Measurements from ENCODE around the gene ACOXL.
"Not testable (repeated sequence)": the region's sequence is repeated elsewhere in the genome, so short reads cannot be mapped to it uniquely, and the experiment has no call there.

The ACOXL gene

DNA sequence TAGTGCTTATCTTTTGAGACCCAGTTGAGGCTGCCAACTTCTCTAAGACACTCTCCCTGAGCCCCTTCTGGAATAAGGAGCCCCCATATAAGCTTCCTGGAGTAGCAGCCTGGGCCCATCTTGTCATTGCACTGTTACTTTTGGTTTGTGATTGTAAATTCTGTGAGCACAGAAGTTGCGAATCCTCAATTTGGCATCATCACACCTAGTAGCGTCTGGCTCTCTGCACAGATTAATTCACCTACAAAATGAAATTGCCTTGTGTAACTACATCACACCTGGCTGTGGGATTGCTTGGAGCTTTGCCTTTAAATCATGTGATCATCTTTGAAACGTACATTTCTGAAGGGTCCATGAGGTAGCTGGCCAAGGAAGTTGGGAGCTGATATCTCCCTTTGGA lies 195.2 kb downstream of the ACOXL start:
- no peak for DNase-seq (ENCODE audit: low spot score)

DNA sequence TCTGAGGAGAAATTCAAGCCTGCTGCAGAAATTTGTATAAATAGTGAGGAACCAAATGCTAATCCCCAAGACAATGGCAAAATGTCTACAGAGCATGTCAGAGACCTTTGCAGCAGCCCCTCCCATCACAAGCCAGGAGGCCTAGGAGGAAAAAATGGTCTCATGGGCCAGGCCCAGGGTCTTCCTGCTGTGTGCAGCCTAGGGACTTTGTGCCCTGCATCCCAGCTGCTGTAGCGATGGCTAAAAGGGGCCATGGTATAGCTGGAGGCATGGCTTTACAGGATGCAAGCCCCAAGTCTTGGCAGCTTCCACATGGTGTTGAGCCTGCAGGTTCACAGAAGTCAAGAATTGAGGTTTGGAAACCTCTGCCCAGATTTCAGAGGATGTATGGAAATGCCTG lies 197.2 kb downstream of the ACOXL start:
- DNase-seq (ENCODE audit: low spot score): no peak

DNA sequence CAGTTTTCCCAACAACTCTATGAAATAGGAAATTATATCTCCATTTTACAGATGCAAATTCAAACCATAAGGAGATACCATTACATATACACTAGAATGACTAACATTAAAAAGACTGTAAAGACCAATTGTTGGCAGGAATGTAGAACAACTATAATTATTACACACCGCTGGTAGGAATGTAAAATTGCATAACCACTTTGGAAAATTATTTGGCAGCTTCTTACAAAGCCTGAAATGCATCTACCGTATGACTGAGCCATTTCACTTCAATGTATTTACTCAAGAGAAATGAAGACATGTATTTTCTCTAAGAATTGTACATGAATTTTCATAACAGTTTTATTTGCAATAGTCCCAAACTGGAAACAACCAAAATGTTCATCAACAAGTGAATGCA lies 199.3 kb downstream of the ACOXL start:
- no peak for DNase-seq (ENCODE audit: low spot score)

DNA sequence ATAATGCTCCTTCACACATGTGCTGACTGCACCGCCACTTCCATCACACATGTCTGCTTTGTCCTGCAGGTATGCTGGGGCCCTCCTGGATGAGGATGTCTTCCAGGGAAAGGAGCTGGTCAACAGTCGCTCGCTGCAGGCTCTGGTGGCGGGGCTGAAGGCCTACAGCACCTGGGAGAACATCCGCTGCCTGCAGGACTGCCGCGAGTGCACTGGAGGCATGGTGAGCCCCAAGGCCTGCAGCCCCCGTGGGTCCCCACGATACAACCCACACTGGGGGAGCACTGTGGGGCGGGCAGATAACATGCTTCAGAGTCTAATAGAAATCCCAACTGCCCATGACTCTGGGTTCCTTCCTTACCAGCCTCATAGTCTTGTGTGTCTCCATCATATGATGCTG lies 201.0 kb downstream of the ACOXL start:
- DNase-seq (ENCODE audit: low spot score): no peak

DNA sequence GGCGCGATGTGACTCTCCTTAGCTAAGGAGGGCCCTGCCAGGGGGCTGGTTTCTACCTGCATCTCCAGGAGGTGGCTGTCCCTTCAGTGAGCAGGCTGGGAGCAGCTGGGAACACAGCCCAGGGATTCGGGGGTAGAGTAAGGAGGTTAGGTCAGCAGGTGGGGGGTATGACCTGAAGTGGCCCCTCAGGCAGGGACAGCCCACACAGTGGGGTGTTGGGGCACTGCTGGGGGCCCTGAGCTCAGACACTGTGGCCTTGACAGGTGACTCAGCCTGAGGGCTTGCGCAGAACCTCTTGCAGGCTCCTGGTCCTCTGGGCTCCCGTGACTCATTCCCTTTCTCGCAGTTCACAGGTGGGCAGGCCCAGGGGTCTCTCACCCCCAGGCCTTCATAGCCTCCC lies 202.6 kb downstream of the ACOXL start:
- no peak for DNase-seq (ENCODE audit: low spot score)

DNA sequence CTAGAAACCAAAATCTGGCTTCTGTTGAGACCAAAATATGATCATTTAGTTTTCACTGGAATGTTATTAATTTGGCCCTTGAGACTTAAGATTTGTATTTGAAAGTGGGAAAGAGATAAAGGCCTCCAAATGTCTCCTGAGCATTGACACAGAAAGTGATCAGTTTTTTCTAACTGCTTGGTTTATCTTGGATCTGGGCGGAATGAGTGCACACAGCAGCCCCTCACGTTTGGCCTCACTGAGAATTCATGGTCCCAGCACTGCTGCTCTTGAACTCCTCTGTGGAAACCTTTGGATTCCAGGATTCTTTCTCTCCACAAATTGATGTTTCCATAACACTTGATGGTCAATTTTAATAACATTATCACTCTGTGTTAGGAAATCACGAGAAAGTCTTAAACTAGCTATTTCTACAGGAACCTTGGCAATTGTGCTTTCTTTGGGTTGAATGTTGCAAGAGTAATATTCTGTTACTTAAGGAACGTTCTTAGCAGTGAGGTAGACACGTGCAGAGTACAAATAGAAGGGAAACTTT lies 208.1 kb downstream of the ACOXL start:
- no peak for DNase-seq (ENCODE audit: low spot score)

DNA sequence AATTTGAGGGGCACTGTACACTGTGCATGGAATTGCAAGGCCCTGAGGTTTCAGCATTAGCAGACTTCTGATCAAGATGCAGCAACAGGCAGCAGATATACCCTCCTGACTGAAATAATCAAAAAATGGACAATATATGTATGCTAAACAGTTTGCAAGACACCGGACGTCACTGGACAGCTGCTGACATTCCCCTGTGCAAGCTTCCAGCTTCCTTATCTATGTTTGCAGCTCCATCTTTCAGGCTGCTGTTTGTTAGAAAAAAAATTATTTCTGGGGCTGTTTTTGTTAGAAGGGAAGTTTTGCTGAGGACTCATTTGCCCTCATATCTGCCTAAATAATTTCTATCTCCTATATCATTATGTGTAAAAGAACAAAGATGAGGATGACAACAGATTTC lies 208.9 kb downstream of the ACOXL start:
- no peak for DNase-seq (ENCODE audit: low spot score)

DNA sequence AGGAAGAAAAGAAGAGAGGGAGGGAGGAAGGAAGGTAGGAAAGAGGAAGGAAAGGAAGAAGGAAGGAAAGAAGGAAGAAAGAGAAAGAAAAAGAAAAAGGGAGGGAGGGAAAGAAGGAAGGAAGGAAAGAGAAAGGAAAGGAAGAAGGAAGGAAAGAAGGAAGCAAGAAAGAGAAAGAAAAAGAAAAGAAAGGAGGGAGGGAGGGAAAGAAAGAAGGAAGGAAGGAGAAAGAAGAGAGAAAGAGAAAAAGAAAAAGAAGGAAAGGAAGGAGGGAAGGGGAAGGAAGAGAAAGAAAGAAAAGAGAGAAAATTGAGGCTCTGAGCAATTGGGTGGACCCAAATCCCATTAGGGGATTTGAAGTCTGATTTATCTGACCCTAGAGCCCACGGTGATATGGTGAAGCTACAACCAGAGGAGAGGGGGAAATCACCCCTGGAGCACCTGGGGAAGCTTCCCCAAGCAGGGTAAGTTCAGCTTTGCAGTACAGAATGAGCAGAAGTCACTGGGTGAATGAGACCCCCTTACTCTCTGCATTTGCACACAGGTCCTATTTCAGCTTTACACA lies 210.8 kb downstream of the ACOXL start:
- no peak for DNase-seq (ENCODE audit: low spot score)

DNA sequence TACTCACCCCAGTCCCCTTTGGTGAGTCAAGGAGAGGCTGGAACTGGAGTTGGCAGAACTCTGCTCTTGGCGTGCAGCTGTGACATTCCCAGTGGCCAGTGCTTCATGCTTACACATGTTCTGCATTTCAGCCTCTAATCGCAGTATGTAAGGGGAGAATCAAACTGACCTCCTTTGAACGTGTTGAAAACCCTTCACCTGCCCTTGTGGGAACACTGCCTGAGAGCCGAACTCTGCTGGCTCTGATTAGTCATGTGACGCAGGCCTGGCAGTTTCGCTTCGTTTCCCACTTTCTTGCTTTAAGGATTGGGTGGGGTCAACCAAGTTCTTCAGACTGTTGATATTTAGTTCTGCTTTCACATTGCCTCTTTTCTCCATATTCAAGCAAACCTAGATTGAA lies 214.5 kb downstream of the ACOXL start:
- DNase-seq (ENCODE audit: low spot score): no peak

DNA sequence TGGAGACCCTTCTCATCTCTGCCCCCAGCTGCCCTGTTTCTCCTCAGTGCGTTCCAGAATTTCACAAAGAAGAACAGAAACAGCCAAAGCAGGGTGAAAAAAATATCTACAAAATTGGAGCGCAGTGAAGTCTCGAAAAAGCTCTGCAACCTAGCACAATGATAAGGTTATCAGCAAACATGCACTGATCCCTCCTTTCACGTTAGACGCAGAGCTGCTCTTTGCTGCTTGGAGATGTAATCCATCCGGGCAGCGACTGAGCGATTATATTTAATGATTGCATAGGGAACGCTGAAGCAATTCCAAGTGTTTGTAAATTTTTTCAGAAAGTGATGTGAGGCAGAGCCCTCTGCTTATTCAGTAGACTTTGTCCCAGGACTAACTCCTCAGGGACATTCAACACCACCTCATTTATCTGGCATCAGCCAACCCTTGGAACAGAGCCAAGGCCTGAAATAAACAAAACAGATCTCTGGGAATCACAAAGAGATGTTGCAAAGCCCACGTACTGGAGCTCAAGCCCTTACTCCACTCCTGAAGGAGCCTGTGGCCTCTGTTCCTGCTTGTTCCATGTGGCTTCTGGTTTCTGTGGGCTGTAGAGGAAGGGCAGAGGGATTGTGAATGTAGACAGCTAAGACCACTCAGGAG lies 215.8 kb downstream of the ACOXL start:
- no peak for DNase-seq (ENCODE audit: low spot score)

DNA sequence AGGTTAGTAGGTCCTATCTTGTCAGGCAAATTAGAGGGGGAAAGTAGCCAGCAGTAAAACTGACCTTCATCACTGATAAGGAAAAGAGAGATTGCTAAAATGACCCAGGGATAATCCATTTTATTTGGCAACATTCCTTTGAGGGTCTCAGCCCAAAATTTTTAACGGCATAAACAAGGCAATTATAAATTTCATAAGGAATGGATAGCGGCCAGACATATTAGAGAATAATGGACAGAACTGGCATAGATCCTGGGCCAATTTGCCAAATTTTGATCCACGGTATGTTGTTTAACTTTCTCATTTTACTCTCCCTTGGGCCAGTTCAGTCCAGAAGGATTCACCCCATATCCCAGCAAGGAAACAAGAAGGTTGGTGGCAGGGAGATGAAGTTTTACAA lies 217.9 kb downstream of the ACOXL start:
- no peak for DNase-seq (ENCODE audit: low spot score)

DNA sequence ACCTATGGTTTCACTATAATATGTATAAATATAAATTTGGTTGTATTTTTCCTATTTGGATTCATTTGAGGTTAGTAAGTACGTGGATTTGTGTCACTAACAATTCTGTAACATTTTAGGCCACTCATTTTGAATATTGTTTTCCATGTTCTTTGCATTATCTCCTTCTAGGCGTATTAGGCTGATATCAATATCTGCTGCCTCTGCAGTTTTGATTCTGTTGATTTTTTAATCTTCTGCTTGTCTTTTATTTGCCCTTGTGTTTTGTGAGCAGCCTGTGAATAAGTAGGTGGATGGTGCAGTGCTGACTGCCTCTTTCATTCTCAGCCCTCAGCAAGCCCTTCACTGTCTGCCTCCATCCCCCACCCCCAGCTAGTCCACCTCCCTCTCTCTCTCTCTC lies 222.7 kb downstream of the ACOXL start:
- DNase-seq (ENCODE audit: low spot score): no peak

DNA sequence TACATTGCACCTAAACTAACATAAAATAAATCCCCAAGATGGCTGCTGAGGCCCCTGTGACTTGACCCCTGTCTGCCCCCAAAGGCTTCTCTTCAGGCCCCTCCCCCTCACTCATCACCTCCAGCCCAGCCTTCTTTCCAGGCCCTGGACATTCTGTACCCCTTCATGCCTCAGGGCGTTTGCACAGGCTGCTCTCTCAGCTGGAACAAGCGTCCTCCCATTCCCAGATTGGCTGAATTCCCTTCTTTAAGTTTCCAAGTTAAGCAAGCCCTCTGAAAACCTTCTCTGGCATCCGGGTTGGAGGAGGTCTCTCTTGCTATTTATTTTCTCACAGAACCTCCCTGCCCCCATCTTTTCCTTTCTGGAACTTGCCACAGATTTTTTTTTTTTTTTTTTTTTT lies 223.2 kb downstream of the ACOXL start:
- DNase-seq (ENCODE audit: low spot score): no peak

DNA sequence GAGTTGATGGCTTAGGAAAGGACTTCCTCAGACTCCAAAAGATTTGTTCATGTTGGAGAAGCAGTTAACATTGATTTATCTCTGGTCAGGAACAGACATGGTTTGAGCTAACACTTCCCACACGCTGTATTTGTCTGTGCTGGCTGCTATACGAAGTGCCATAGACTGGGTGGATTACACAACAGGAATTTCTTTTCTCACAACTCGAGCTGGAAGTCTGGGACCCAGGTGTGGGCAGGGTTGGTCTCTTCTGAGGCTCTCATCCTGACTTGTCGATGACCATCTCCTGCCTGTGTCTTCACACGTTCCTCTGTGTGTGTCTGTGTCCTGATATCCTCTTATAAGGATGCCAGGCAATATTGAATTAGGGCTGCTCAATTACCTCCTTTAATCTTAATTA lies 224.9 kb downstream of the ACOXL start:
- DNase-seq (ENCODE audit: low spot score): no peak

DNA sequence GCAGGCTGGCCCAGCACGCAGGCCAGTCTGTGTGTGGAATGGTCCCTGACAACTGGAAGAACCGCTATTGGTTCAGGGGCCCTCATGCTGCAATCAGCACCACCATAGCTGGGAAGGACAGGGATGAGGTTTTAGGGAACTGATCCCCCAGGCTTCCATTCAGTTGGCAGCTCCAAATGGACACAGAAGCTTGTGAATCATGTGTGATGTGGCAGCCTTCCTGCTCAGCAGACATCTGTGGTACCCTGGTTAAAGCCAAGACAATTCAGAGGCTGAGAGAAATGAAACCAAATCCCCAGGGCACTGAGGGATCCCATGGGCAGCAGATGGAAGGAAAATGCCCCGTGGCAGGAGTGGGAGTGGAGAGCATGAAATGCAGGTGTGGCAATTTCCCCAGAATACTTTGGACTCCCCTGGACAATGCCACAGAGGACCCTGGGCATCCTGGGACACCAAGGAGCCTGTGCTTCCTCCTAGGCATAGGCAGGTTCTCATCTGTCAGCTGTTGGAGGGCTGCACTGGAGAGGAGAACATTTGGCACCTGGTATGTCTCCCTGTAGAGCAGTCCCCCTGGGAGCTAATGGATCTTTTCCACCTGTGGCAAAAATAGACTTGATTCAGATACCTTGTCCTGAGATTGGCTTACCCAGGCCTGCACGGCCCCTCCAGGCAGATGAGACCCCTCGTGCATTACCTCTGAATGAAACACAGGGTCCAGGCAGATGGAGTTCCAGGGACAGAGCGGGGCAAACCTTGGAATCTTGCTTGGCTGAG lies 226.2 kb downstream of the ACOXL start:
- no peak for DNase-seq (ENCODE audit: low spot score)

DNA sequence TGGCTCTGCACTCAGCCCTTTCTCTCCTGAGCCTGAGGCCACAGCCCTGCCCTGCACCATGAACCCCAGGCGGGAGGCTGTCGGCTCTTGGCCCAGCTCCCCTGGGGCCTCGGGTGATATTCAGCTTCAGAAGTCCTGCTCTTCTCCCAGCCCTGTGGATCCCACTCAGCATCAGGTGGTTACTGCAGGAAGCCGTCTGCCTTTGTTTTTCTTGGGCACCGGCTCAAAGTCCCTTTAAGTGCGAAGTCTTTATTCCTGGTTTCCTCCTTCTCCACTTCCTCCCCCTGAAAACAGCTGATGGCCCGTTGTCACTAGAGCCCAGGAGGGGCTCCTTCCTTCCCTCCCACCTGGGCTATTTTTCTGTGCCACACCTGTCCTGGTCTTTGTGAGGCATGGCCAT lies 226.8 kb downstream of the ACOXL start:
- DNase-seq (ENCODE audit: low spot score): no peak

DNA sequence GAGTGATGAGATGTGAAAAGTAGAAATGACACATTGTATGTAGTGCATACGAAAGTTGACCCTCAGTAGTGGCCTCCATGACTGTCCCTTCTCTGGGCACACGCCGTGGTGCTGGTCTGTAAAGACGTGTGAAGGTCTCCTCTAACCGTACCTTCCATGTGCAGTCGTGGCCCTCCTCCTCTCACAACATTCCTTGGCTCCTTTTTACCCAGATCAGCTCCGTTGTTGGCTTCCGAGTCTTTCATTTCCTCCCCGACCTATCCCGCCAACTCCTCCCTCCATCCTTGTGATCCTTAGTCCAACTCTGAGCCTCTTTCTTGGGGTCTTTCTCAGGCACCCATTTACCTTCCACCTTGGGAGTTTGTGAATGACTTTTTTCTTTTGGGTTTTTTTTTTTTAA lies 227.9 kb downstream of the ACOXL start:
- DNase-seq (ENCODE audit: low spot score): no peak

DNA sequence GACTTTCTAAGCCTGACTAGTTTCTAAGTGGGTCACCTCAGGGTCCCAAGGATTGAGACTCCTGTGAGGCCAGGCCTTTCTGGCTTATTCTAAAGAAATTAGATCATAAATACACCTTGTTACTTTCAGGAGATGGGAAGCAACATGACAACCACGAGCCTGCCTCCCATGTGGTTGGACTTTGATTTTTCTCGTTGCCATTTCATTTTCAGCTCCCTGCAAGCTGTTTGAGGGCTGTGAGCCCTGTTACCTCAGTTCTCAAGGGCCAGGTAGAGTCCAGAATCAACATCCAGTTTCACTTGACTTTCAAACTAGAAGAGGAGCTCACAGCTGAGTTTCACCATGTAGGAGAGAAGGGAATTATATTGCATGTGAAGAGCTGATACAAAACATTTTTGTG lies 228.6 kb downstream of the ACOXL start:
- no peak for DNase-seq (ENCODE audit: low spot score)

DNA sequence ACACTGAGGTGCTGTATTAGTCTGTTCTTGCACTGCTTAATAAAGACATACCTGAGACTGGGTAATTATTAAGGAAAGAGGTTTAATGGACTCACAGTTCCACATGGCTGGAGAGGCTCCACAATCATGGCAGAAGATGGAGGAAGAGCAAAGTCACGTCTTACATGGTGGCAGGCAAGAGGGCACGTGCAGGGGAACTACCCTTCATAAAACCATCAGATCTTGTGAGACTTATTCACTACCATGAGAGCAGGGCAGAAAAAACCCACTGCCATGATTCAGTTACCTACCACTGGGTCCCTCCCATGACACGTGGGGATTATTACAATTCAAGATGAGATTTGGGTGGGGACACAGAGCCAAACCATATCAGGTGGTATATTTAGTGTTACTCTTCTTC lies 229.3 kb downstream of the ACOXL start:
- not testable (repeated sequence) for DNase-seq (ENCODE audit: low spot score)

DNA sequence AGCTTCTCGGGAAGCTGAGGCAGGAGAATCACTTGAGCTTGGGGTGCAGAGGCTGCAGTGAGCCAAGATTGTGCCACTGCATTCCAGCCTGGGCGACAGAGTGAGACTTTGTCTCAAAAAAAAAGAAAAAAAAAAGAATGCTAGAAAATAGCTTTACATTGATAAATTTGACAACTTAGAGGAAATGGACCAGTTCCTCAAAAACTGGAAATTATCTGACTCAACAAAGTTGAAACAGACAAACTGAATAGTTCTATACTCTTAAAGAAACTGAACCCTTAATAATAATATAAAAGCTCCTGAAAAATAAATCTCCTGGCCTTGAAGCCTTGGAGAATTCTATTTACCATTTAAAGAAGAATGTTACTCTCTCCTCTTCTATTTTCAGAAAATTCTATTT lies 237.3 kb downstream of the ACOXL start:
- DNase-seq (ENCODE audit: low spot score): no peak

DNA sequence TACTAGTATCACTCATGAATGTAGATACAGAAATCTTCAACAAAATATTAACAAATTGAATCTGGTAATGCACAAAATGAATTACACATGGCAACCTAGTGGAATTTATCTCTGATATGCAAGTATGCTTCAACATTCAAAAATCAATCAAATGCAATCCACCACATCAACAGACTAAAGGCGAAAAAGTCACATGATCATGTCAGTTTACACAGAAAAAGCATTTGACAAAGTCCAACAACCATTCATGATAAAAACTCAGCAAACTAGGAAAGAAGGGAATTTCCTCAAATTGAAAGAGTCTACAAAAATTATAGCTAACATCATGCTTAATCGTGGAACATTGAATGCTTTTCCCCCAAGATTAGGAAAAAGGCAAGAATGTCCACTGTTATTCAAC lies 237.8 kb downstream of the ACOXL start:
- no peak for DNase-seq (ENCODE audit: low spot score)

DNA sequence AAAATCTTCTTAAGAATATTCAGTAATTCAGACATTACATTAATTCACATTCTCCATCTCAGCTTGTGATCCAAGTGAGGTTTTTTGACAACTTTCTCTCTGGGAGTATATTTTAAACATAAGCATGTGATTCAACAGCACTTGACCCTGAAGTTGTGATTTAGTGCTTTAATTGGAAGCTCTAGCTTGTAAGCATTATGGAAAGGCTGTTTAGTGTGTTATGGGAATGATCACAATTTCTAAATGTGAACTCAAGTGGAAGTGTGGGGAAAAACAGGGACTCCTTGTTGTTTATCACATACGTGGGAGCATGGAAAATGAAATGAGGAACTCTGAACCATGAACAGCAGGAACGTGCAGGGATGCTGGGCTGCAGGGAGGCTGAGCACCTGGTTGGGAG lies 239.4 kb downstream of the ACOXL start:
- DNase-seq (ENCODE audit: low spot score): no peak

DNA sequence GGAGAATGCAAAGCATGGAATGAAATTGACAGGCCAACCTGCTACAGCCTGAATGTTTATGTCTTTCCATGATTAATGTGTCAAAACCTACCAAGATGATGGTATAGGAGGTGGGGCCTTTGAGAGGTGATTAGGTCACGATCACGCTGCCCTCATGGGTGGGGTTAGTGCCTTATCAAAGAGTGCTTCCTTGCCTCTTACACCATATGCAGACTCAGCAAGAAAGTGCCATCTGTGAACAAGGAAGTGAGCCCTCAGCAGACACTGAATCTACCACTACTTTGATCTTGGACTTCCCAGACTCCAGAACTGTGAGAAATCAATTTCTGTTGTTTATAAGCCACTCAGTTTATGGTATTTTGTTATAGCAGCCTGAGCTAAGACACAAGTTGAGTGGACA lies 240.9 kb downstream of the ACOXL start:
- DNase-seq (ENCODE audit: low spot score): no peak

DNA sequence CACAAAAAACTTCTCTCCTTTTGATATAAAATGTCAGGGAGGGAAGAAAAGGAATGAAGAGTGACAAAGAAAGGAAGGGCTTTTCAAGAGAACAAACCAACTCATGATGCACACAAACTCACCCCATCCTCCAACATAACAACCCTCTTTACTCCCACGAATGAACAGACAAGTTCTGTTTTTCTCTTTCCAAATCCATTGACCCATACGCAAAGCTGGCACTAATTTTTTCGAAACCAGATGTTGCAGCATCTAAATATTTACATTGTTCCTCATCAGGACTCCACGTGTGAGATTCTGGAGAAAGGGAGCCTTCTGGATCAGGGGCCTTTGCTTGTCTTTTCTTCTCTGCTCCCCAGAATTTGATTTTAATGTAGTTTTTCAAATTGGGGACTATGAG lies 245.0 kb downstream of the ACOXL start:
- no peak for DNase-seq (ENCODE audit: low spot score)
